CD4-positive, alpha-beta T cell (primary cell): ENCODE data around the gene TFE3. TPM values are rescaled to one million over a fixed set of nuclear protein-coding genes. Genes with fewer than 3 reads are reported as not detected.

Experiments used
- ATAC-seq: fragments of 200-7000 bp; cut with Tn5 transposase; one replicate; pipeline ENCODE4 v1.10.0; 2022; ENCODE audit warnings: mild to moderate bottlenecking; ENCODE audit not compliant: poor library complexity
- CTCF ChIA-PET: fragments of 350-600 bp; sonication (Branson Sonifier 250); formaldehyde crosslinking; loops from one replicate; lab custom pipeline; 2021; ENCODE audit warnings: antibody characterized with exemption, inconsistent platforms; lab: Charles Lee
- POLR2A ChIA-PET: fragments of 350-600 bp; sonication (Branson Sonifier 250); formaldehyde crosslinking; loops from one replicate; lab custom pipeline; 2021; ENCODE audit warnings: antibody characterized with exemption, inconsistent platforms; lab: Charles Lee
- DNase-seq, 14 experiments: peaks; one replicate each; pipeline ENCODE4 v3.0.0-alpha.2; 2013 to 2020; ENCODE audit warnings: mixed read lengths in 2 of 14
- H3K27ac ChIP-seq, 2 donors: one replicate each; pipeline versions ENCODE4 v1.5.1 to v1.7.0; 2013; ENCODE audit warnings: low read length in 2 of 2, low read depth in 1 of 2, mild to moderate bottlenecking in 1 of 2
- H3K27me3 ChIP-seq, 2 experiments: 1 replicate in 1 of 2; 2 replicates in 1 of 2; pipeline versions ENCODE4 v1.6.1 to v1.7.0; 2013; ENCODE audit warnings: low read length in 2 of 2, control low read depth in 1 of 2, mild to moderate bottlenecking in 1 of 2, moderate library complexity in 1 of 2; ENCODE audit not compliant: insufficient read depth in 2 of 2, control insufficient read depth in 1 of 2
- H3K36me3 ChIP-seq: one replicate; pipeline ENCODE4 v1.6.1; 2013; ENCODE audit warnings: low read length, control low read depth; ENCODE audit not compliant: insufficient read depth
- H3K4me1 ChIP-seq: one replicate; pipeline ENCODE4 v1.6.1; 2013; ENCODE audit warnings: low read length, control low read depth; ENCODE audit not compliant: insufficient read depth
- H3K4me3 ChIP-seq: one replicate; pipeline ENCODE4 v1.5.1; 2013; ENCODE audit warnings: mild to moderate bottlenecking, low read length, moderate library complexity
- H3K9me3 ChIP-seq, 2 experiments: 1 replicate in 1 of 2; 2 replicates in 1 of 2; pipeline versions ENCODE4 v1.6.1 to v1.7.0; 2013; ENCODE audit warnings: low read length in 2 of 2, mild to moderate bottlenecking in 2 of 2, control low read depth in 1 of 2, moderate library complexity in 1 of 2; ENCODE audit not compliant: control insufficient read depth in 1 of 2, insufficient read depth in 1 of 2
- H3K27ac Mint-ChIP-seq: one replicate; pipeline ENCODE4 v1.8.0; 2020; ENCODE audit warnings: mixed read lengths
- H3K27me3 Mint-ChIP-seq: one replicate; pipeline ENCODE4 v1.8.0; 2021; ENCODE audit warnings: mixed read lengths
- H3K36me3 Mint-ChIP-seq: one replicate; pipeline ENCODE4 v1.8.0; 2021; ENCODE audit warnings: low read depth, mixed read lengths
- H3K4me1 Mint-ChIP-seq: one replicate; pipeline ENCODE4 v1.8.0; 2021; ENCODE audit warnings: low read depth, mixed read lengths
- H3K4me3 Mint-ChIP-seq: one replicate; pipeline ENCODE4 v1.8.0; 2020; ENCODE audit warnings: mild to moderate bottlenecking, mixed read lengths
- H3K9me3 Mint-ChIP-seq: one replicate; pipeline ENCODE4 v1.8.0; 2020; ENCODE audit warnings: mixed read lengths
- intact Hi-C, 2 experiments: fragments of 100-400 bp; cut with DNase I in 1 of 2; cut with micrococcal nuclease in 1 of 2; formaldehyde crosslinking; loops; one replicate each; pipeline versions ENCODE4 v1.15.1 to v1.9.0; 2023 to 2025; cut with DNase I, micrococcal nuclease
- total RNA-seq, 174 experiments: library from RNA in 2 of 174; stranded (reverse) in 2 of 174; gene quantifications; one replicate each; pipeline ENCODE4 v1.2.3 and lab custom pipeline; 2021 to 2026
- TF ChIP-seq, protein P1 (sequence below): fragments of 200-600 bp; IDR thresholded peaks from one replicate; pipeline ENCODE4 v1.8.0; 2022; ENCODE audit warnings: antibody characterized with exemption, mild to moderate bottlenecking

TFE3 gene
- total RNA-seq, 2 experiments from 2014 or later, result 38.6 to 40.9 TPM

DNA sequence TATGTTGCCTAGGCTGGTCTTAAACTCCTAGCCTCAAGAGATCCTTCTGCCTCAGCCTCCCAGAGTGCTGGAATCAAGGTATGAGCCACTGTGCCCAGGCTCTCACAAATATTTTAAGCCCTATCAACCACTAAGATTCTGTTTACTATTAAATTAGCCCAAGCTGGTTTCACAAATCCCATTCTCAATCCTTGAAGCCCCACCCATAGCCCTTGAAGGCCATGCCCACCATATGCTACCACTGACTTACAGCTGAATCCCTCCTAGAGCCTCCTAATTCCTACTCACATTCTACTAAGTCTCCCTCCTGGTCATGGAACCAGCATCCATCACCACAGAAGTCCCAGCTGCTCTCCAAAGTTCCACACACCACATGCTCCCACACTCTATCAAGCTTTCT lies 50.8 kb downstream of the TFE3 start:
- Mint-ChIP-seq H3K4me1 (no peaks in the 10 kb centered on the region), H3K9me3 (no peaks in the 10 kb centered on the region), H3K27ac (no peak overlapping the region), H3K27me3 (no peaks in the 10 kb centered on the region), H3K4me3 (no peak overlapping the region), H3K36me3 (peaks cover 62% of the 10 kb centered on the region)
- ChIA-PET CTCF (no interaction called here), POLR2A (no interaction called here)
- Histone ChIP-seq H3K27me3 (no peaks in the 10 kb centered on the region), H3K9me3 (no peaks in the 10 kb centered on the region), H3K4me1 (no peaks in the 10 kb centered on the region), H3K27ac (no peak overlapping the region), H3K36me3 (peaks cover 69% of the 10 kb centered on the region), H3K4me3 (no peak overlapping the region)
- TF ChIP-seq, protein P1, sequence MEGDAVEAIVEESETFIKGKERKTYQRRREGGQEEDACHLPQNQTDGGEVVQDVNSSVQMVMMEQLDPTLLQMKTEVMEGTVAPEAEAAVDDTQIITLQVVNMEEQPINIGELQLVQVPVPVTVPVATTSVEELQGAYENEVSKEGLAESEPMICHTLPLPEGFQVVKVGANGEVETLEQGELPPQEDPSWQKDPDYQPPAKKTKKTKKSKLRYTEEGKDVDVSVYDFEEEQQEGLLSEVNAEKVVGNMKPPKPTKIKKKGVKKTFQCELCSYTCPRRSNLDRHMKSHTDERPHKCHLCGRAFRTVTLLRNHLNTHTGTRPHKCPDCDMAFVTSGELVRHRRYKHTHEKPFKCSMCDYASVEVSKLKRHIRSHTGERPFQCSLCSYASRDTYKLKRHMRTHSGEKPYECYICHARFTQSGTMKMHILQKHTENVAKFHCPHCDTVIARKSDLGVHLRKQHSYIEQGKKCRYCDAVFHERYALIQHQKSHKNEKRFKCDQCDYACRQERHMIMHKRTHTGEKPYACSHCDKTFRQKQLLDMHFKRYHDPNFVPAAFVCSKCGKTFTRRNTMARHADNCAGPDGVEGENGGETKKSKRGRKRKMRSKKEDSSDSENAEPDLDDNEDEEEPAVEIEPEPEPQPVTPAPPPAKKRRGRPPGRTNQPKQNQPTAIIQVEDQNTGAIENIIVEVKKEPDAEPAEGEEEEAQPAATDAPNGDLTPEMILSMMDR, result no peak
- ATAC-seq, result no peak
- intact Hi-C loops, result loop anchor here in 1 of 2 experiments (10.0 kb wide), 1 partner anchor 762 kb away; no protein-coding TSS in a partner anchor
- no peak for DNase-seq

DNA sequence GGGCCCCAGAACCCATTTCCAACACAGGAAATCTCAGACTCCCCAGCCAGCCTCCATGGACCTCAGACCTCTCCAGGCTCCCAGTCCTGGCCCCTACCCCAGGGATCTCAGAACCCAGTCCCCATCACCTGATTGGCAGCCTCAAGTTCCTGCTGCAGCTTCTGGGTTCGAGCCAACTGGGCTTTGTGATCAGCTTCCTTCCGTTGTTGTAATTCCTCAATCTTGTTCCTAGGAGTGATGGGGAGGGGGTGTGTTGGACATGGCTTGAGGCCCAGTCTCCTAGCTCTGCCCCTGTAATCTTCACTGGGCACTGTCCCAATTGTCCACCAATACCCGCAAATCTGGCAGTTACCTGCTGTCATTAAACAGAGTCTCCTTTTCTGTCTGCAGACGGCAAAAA lies 53.7 kb downstream of the TFE3 start:
- Histone ChIP-seq H3K4me1 (no peaks in the 10 kb centered on the region), H3K4me3 (no peak overlapping the region), H3K9me3 (no peaks in the 10 kb centered on the region), H3K27me3 (no peaks in the 10 kb centered on the region), H3K36me3 (peaks cover 57% of the 10 kb centered on the region), H3K27ac (no peak overlapping the region)
- Mint-ChIP-seq H3K9me3 (no peaks in the 10 kb centered on the region), H3K27ac (no peak overlapping the region), H3K4me1 (no peaks in the 10 kb centered on the region), H3K36me3 (peaks cover 53% of the 10 kb centered on the region), H3K4me3 (no peak overlapping the region), H3K27me3 (no peaks in the 10 kb centered on the region)
- intact Hi-C loops, result no loop called here
- TF ChIP-seq, protein P1, result no peak
- ChIA-PET POLR2A (no interaction called here), CTCF (interaction anchor here (1.6 kb wide), 1 partner anchor 17 kb away, joined by 4 read pairs; no protein-coding TSS in a partner anchor)
- ATAC-seq (no peak), DNase-seq (no peak)

DNA sequence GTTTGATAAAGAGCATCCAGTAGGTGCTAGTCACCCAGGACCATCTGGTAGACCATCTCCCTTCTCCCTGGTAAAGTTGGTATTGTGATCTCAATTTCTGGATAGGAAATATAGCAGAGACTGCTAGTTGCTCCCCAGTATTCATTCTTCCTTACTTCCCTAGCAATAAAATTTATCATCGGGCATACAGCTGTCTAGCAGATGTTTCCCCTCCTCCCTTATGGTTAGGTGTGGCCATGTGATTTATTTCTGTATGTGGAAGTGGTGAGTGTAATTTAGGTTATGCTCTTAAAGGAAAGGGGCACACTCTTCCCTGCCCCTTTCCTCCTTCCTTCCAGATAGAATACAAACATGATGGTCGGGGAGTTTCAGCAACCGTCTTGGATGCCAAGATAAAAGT lies 59.3 kb downstream of the TFE3 start:
- H3K36me3 Mint-ChIP-seq, result peaks cover 62% of the 10 kb centered on the region
- H3K9me3 Mint-ChIP-seq, result no peaks in the 10 kb centered on the region
- POLR2A ChIA-PET, result no interaction called here
- ATAC-seq (no peak), DNase-seq (no peak)
- no peaks in the 10 kb centered on the region for H3K4me1 ChIP-seq
- H3K27me3 Mint-ChIP-seq, result no peaks in the 10 kb centered on the region
- H3K4me3 Mint-ChIP-seq, result no peak overlapping the region
- no peak overlapping the region for H3K27ac Mint-ChIP-seq
- TF ChIP-seq, protein P1, result no peak
- no peak overlapping the region for H3K27ac ChIP-seq
- intact Hi-C loops, result no loop called here
- H3K27me3 ChIP-seq, result no peaks in the 10 kb centered on the region
- H3K9me3 ChIP-seq, result no peaks in the 10 kb centered on the region
- no peak overlapping the region for H3K4me3 ChIP-seq
- peaks cover 58% of the 10 kb centered on the region for H3K36me3 ChIP-seq
- CTCF ChIA-PET, result no interaction called here
- no peaks in the 10 kb centered on the region for H3K4me1 Mint-ChIP-seq
